PC-9 (cell line): ENCODE data around the gene C9orf78. TPM values are rescaled to one million over a fixed set of nuclear protein-coding genes. Genes with fewer than 3 reads are reported as not detected.

Source experiments
- BruUV-seq: library from RNA; stranded (reverse); fragments of 400-500 nt; replicated peaks from 2 replicates; lab custom pipeline; 2021; lab: Mats Ljungman, UMichigan
- CTCF ChIA-PET: fragments of 300-600 bp; sonication (Branson Sonifier 250); formaldehyde crosslinking; loops from one replicate; lab custom pipeline; 2022; ENCODE audit warnings: antibody characterized with exemption; lab: Charles Lee
- POLR2A ChIA-PET: fragments of 300-600 bp; sonication (Branson Sonifier 250); formaldehyde crosslinking; loops from one replicate; lab custom pipeline; 2022; ENCODE audit warnings: antibody characterized with exemption; ENCODE audit not compliant: unreplicated experiment; lab: Charles Lee
- DNase-seq, 2 experiments: peaks; one replicate each; pipeline versions ENCODE4 v3.0.0 to v3.0.0-alpha.2; 2015 to 2022; ENCODE audit warnings: mixed read lengths in 1 of 2
- H2AFZ ChIP-seq: fragments of 200-600 bp; sonication (generic); 2 replicates; pipeline ENCODE4 v1.8.1; 2017; ENCODE audit warnings: antibody characterized with exemption
- H3F3A ChIP-seq: fragments of 200-600 bp; sonication (generic); 2 replicates; pipeline ENCODE4 v1.8.1; 2017; ENCODE audit warnings: antibody characterized with exemption, mild to moderate bottlenecking, low read depth; ENCODE audit not compliant: insufficient read depth
- H3K27ac ChIP-seq: fragments of 200-600 bp; sonication (generic); 2 replicates; pipeline ENCODE4 v1.6.1; 2016; ENCODE audit warnings: mixed run types
- H3K27me3 ChIP-seq: fragments of 200-600 bp; sonication (generic); 2 replicates; pipeline ENCODE4 v1.6.1; 2016; ENCODE audit warnings: low read depth, mixed run types; ENCODE audit not compliant: insufficient read depth
- H3K36me3 ChIP-seq: fragments of 200-600 bp; sonication (generic); 2 replicates; pipeline ENCODE4 v1.6.1; 2016; ENCODE audit warnings: low read depth, mixed run types
- H3K4me1 ChIP-seq: fragments of 200-600 bp; sonication (generic); replicated peaks from 2 replicates; pipeline ENCODE4 v1.6.1; 2016; ENCODE audit warnings: mixed run types; ENCODE audit not compliant: insufficient read depth
- H3K4me2 ChIP-seq: fragments of 200-600 bp; sonication (generic); 2 replicates; pipeline ENCODE4 v1.6.1; 2017; ENCODE audit warnings: mixed run types
- H3K4me3 ChIP-seq: fragments of 200-600 bp; sonication (generic); 2 replicates; pipeline ENCODE4 v1.6.1; 2016; ENCODE audit warnings: mixed run types
- H3K79me2 ChIP-seq: fragments of 200-600 bp; sonication (generic); 2 replicates; pipeline ENCODE4 v1.6.1; 2017; ENCODE audit warnings: low read depth, mixed run types
- H3K9me2 ChIP-seq: fragments of 200-600 bp; sonication (generic); 2 replicates; pipeline ENCODE4 v1.8.1; 2017; ENCODE audit warnings: mild to moderate bottlenecking; ENCODE audit not compliant: insufficient read depth
- H3K9me3 ChIP-seq: fragments of 200-600 bp; sonication (generic); 2 replicates; pipeline ENCODE4 v1.8.1; 2016; ENCODE audit warnings: low read depth; ENCODE audit not compliant: insufficient read depth
- H4K20me1 ChIP-seq: fragments of 200-600 bp; sonication (generic); 2 replicates; pipeline ENCODE4 v1.8.1; 2017; ENCODE audit not compliant: insufficient read depth
- EZH2 ChIP-seq: fragments of 200-600 bp; sonication (generic); IDR thresholded peaks from 2 replicates; pipeline ENCODE4 v1.8.0; 2017; ENCODE audit warnings: antibody characterized with exemption, low read depth
- intact Hi-C: fragments of 100-400 bp; cut with micrococcal nuclease; formaldehyde crosslinking; loops from one replicate; pipeline ENCODE4 v1.10.0; 2022; ENCODE audit not compliant: unreplicated experiment
- total RNA-seq: library from RNA; stranded (reverse); gene quantifications from 2 replicates; pipeline ENCODE4 v1.2.3, GENCODE V29; 2021
- TF ChIP-seq, protein P1 (sequence below): fragments of 200-600 bp; sonication (generic); conservative IDR thresholded peaks from 2 replicates; pipeline ENCODE4 v1.6.1; 2017; ENCODE audit warnings: mixed run types, antibody characterized with exemption, mild to moderate bottlenecking, moderate library complexity

C9orf78 gene
- total RNA-seq, 1 experiment from 2014 or later, result 51.7 TPM

DNA sequence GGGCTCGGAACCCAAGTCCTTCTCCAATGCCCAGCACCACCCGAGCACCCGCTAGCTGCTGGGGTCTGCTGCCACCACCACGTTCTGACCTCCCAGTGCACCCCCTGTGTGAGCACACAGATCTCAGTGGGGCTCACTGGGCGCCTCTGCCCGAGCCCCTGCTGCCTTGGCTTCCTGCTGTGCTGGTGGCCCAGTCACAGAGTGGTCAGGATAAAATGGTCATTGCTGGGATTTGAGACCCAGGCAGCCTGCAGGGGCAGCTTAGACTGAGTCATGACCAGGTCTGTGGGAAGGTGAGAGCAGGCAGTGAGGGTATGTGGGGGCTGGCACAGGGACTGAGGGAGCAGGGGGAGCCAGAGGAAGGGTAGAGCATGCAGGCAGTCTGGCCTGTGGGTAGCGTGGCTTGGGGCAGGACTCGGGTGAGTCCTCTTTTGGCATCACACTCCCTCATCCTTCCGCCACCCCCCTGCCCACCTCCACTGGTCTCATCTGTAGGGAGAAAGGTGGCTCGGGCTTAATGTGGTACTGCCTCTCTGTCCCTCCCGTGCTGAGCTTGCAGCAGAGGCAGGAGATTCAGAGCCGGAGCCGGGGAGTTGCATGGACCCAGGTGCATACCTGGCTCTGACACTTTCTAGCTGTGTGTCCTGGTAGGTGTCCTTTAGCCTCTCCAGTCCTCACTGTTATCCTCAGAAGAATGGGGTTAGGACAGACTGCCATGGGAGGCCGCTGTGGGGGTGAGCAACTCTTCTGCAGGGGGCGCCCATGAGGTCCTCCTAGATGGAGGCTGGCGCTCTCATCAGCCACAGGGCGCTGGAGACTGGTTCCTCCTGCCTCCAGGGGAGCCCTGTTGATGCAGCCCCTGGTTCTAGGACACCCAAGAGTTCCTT lies 32.3 kb upstream of the C9orf78 start:
- no peak overlapping the region for H3K4me3 ChIP-seq
- peaks cover 5% of the 10 kb centered on the region; the same call in 1 of the 2 replicates for H3K36me3 ChIP-seq
- TF ChIP-seq EZH2, result no peak
- TF ChIP-seq, protein P1, sequence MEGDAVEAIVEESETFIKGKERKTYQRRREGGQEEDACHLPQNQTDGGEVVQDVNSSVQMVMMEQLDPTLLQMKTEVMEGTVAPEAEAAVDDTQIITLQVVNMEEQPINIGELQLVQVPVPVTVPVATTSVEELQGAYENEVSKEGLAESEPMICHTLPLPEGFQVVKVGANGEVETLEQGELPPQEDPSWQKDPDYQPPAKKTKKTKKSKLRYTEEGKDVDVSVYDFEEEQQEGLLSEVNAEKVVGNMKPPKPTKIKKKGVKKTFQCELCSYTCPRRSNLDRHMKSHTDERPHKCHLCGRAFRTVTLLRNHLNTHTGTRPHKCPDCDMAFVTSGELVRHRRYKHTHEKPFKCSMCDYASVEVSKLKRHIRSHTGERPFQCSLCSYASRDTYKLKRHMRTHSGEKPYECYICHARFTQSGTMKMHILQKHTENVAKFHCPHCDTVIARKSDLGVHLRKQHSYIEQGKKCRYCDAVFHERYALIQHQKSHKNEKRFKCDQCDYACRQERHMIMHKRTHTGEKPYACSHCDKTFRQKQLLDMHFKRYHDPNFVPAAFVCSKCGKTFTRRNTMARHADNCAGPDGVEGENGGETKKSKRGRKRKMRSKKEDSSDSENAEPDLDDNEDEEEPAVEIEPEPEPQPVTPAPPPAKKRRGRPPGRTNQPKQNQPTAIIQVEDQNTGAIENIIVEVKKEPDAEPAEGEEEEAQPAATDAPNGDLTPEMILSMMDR, result no peak
- H3K4me1 ChIP-seq, result no peaks in the 10 kb centered on the region
- no peak overlapping the region for H3K4me2 ChIP-seq
- POLR2A ChIA-PET, result interaction anchor here (0.6 kb wide), 1 partner anchor 27 kb away, joined by 9 read pairs; no protein-coding TSS in a partner anchor
- no peak overlapping the region for H3K27ac ChIP-seq
- H3K9me3 ChIP-seq, result no peaks in the 10 kb centered on the region
- no TSS peak for BruUV-seq
- no peaks in the 10 kb centered on the region for H3K79me2 ChIP-seq
- no peak for DNase-seq
- H3K27me3 ChIP-seq, result no peaks in the 10 kb centered on the region
- H3K9me2 ChIP-seq, result no peaks in the 10 kb centered on the region
- H2AFZ ChIP-seq, result no peak overlapping the region
- intact Hi-C loops, result no loop called here
- CTCF ChIA-PET, result no interaction called here
- no peaks in the 10 kb centered on the region for H3F3A ChIP-seq
- no peaks in the 10 kb centered on the region for H4K20me1 ChIP-seq

- no peaks in the 10 kb centered on the region for H3K9me2 ChIP-seq
- H3F3A ChIP-seq, result no peaks in the 10 kb centered on the region
- intact Hi-C loops, result no loop called here
- no peaks in the 10 kb centered on the region for H3K27me3 ChIP-seq
- no peak overlapping the region for H3K4me2 ChIP-seq
- no peak for DNase-seq
- H3K4me3 ChIP-seq, result no peak overlapping the region
- no peaks in the 10 kb centered on the region for H3K79me2 ChIP-seq
- peaks cover 5% of the 10 kb centered on the region; the same call in 1 of the 2 replicates for H3K36me3 ChIP-seq
- no peak overlapping the region for H3K27ac ChIP-seq
- ChIA-PET CTCF (no interaction called here), POLR2A (no interaction called here)
- no peak overlapping the region for H2AFZ ChIP-seq
- BruUV-seq, result no TSS peak
- H3K4me1 ChIP-seq, result no peaks in the 10 kb centered on the region
- no peak for TF ChIP-seq EZH2
- TF ChIP-seq, protein P1, result no peak
- no peaks in the 10 kb centered on the region for H4K20me1 ChIP-seq
- H3K9me3 ChIP-seq, result no peaks in the 10 kb centered on the region
Measured at GRCh38 chr9:129866394-129867135, 31.5 kb upstream of the C9orf78 start.

DNA sequence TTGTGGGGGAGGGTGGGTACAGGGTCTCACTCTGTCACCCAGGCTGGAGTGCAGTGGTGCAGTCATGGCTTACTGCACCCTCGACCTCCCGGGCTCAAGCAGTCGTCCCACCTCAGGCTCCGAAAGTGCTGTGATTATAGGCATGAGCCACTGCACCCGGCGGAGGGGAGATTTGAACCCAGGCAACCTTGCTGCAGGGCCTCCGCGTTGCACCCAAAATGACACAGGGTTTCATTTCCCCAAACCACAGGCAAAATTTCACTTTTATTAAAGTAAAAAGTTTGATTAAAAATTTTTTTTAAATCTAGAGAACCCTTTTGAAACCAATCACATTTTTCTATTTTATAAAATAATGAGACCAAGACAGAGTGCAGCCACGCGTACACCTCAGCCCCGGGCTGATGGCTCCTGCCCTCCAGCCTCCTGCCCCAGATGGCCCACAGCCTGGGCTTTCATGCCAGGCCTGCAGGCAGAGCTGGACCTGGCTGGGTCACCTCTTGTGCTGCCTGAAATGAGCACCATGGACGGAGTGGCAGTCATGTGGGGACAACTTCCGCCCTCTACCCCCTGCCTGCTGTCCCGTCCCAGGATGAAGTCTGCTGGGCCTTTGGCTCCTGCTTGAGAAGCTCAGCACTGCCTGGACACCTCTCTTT lies 30.7 kb upstream of the C9orf78 start:
- Histone ChIP-seq H3K9me2 (no peaks in the 10 kb centered on the region), H3K4me3 (no peak overlapping the region), H3K79me2 (no peaks in the 10 kb centered on the region), H3K4me1 (no peaks in the 10 kb centered on the region), H3K27ac (no peak overlapping the region), H4K20me1 (no peaks in the 10 kb centered on the region), H2AFZ (no peak overlapping the region), H3K9me3 (no peaks in the 10 kb centered on the region), H3F3A (no peaks in the 10 kb centered on the region), H3K27me3 (no peaks in the 10 kb centered on the region), H3K36me3 (peaks cover 5% of the 10 kb centered on the region; the same call in 1 of the 2 replicates), H3K4me2 (no peak overlapping the region)
- no peak for DNase-seq
- CTCF ChIA-PET, result no interaction called here
- TF ChIP-seq EZH2, result no peak
- TF ChIP-seq, protein P1, result no peak
- intact Hi-C loops, result no loop called here
- POLR2A ChIA-PET, result no interaction called here
- BruUV-seq, result no TSS peak
